AG04450 (cell line): ENCODE data around the gene MOK. TPM values are rescaled to one million over a fixed set of nuclear protein-coding genes. Genes with fewer than 3 reads are reported as not detected.

Source experiments
- CTCF ChIA-PET: fragments of 300-600, 350-600 bp; formaldehyde crosslinking; extraction: SDS; loops from one replicate; lab custom pipeline; 2022; ENCODE audit warnings: antibody characterized with exemption, inconsistent platforms; lab: Charles Lee
- POLR2A ChIA-PET: fragments of 350-600 bp; formaldehyde crosslinking; extraction: SDS; loops from one replicate; lab custom pipeline; 2021; ENCODE audit warnings: antibody characterized with exemption, inconsistent platforms; lab: Yijun Ruan, JAX
- DNase-seq: peaks from one replicate; pipeline ENCODE4 v3.0.0-alpha.2; 2011; ENCODE audit warnings: low read depth, low spot score
- H3K27ac ChIP-seq: one replicate; pipeline ENCODE4 v1.5.1; 2012; ENCODE audit warnings: low read depth, low read length, control low read depth
- H3K27me3 ChIP-seq: one replicate; pipeline ENCODE4 v1.6.0; 2012; ENCODE audit warnings: low read length; ENCODE audit not compliant: control insufficient read depth, insufficient read depth
- H3K4me3 ChIP-seq: 2 replicates; pipeline ENCODE4 v1.5.1; 2011; ENCODE audit warnings: mild to moderate bottlenecking, low read depth, low read length, control low read depth
- H3K9me3 ChIP-seq: 2 replicates; pipeline ENCODE4 v1.5.1; 2012; ENCODE audit warnings: low read length; ENCODE audit not compliant: control insufficient read depth, insufficient read depth
- CTCF ChIP-seq: IDR thresholded peaks from 2 replicates; pipeline ENCODE4 v1.5.1; 2011; ENCODE audit warnings: low read depth, low read length, control low read depth, inconsistent platforms
- polyA plus RNA-seq: library from polyadenylated mRNA; depleted of rRNA; stranded (reverse); fragments of >200 nt; gene quantifications from 2 replicates; pipeline ENCODE4 v1.2.3, GENCODE V29; 2011

The MOK gene
- polyA plus RNA-seq, 1 experiment, result 12.6 TPM

DNA sequence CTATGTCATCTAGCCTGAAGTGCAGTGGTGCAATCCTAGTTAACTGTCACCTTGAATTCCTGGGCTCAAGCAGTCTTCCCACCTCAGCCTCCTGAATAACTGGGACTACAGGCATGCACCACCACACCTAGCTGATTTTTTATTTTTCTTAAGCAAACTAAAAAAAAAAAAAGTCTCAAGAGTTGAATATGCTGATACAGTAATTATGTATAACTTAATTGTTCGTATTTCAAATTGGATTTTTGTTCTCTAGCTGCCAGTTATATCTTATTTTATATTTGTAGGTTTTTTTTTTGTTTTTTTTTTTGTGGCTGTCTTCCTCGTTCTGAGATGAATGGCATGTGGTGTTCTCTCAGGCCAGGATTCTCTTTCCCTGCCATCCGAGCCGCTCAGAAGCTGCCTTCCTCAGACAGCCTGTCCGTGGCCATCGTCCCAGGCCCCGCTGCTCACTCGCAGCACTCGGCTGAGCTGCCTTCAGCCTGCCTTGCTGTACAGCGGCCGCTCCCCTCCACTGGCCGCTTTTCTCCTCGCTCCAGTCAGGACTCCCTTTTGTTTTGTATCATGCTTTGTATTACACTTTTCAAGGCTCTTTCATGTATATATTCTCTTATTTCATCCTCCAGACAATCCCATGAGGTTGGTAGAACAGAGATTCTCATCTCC lies 112.0 kb downstream of the MOK start:
- Histone ChIP-seq H3K4me3 (no peak overlapping the region), H3K9me3 (no peaks in the 10 kb centered on the region), H3K27ac (no peak overlapping the region), H3K27me3 (no peaks in the 10 kb centered on the region)
- ChIA-PET CTCF (no interaction called here), POLR2A (no interaction called here)
- DNase-seq, result no peak
- TF ChIP-seq CTCF, result no peak

- no peaks in the 10 kb centered on the region for H3K27me3 ChIP-seq
- ChIA-PET CTCF (no interaction called here), POLR2A (no interaction called here)
- TF ChIP-seq CTCF, result no peak
- no peak overlapping the region for H3K27ac ChIP-seq
- H3K4me3 ChIP-seq, result no peak overlapping the region
- no peaks in the 10 kb centered on the region for H3K9me3 ChIP-seq
- DNase-seq, result no peak
Measured at GRCh38 chr14:102189874-102190273, 115.1 kb downstream of the MOK start.

DNA sequence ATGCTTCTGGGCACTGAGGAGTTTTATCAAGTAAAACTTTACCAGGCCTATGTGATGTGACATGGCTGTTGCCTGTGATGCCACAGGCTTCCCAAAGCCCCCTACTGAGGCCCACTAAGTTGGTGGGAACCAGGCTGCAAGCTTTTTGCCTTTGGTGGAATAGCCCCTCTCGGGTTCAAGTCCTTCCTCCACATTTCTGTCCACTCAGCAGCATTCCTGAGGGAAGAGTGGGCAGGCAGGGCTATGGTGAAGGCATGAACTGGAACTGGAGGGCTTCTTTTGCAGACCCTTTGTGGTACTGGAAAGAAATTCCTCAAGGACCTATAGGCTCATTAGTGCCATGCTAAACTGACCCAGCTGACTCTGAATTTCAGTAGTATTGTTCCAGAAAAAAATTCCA lies 116.8 kb downstream of the MOK start:
- Histone ChIP-seq H3K27me3 (no peaks in the 10 kb centered on the region), H3K4me3 (no peak overlapping the region), H3K27ac (no peak overlapping the region), H3K9me3 (no peaks in the 10 kb centered on the region)
- CTCF ChIA-PET, result interaction anchor here (1.4 kb wide), 1 partner anchor 227 kb away, joined by 3 read pairs; no protein-coding TSS in a partner anchor
- no peak for DNase-seq
- POLR2A ChIA-PET, result no interaction called here
- TF ChIP-seq CTCF, result no peak

DNA sequence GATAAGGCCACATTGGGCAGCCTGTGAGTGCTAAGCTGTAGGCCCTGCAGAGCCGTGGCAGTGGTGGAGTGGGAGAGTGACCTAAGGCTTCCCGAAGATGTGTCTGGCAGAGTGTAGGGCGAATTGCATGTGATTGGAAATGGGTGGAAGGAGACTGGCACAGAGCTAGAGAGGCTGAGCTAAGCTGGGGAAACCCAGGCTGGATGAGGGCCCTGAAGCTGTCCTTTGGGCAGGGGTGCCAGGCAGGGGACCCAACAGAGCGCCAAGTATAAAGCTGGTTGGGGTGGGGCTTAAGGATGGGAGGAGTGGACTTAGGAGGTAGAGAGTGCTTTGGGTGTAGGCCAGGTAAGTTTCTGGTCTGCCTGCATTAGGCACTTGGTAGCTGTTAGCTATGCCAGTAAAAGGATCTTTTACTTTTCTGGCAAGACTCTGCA lies 117.4 kb downstream of the MOK start:
- DNase-seq, result no peak
- Histone ChIP-seq H3K27me3 (no peaks in the 10 kb centered on the region), H3K4me3 (peak overlapping the region; percentile 5; the same call in 1 of the 2 replicates), H3K27ac (peak overlapping the region; percentile 63), H3K9me3 (no peaks in the 10 kb centered on the region)
- ChIA-PET CTCF (interaction anchor here (1.4 kb wide), 1 partner anchor 226 kb away, joined by 3 read pairs; no protein-coding TSS in a partner anchor), POLR2A (interaction anchor here (0.7 to 1.3 kb wide), 3 partner anchors 10 to 29 kb away, joined by 4 to 6 read pairs (median 5); no protein-coding TSS in a partner anchor)
- no peak for TF ChIP-seq CTCF

DNA sequence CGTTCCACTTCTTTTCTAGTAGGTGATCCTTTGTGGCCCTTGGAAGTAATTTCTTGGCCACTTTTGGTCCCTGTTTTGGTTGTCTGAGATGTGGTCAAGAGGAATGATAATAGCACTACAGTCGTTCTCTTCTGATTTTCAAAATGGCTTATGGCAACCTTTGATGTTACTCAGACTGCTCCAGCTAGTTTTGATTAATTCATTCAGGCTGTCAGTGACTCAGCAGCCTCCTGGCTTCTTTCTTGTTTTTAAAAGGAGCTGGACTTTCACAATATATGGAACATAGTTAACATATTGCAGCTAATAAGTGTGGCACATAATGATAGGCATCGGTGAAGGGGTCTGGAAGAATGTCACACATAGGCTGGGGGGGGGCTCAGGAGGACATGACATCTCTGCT lies 117.9 kb downstream of the MOK start:
- Histone ChIP-seq H3K27ac (peak overlapping the region; percentile 63), H3K4me3 (peak overlapping the region; percentile 5; the same call in 1 of the 2 replicates), H3K9me3 (no peaks in the 10 kb centered on the region), H3K27me3 (no peaks in the 10 kb centered on the region)
- peak; percentile 29 for DNase-seq
- ChIA-PET CTCF (interaction anchor here (0.6 to 1.4 kb wide), 2 partner anchors 130 to 226 kb away, joined by 3 to 5 read pairs; no protein-coding TSS in a partner anchor), POLR2A (interaction anchor here (0.7 to 1.3 kb wide), 3 partner anchors 10 to 28 kb away, joined by 4 to 6 read pairs (median 5); no protein-coding TSS in a partner anchor)
- no peak for TF ChIP-seq CTCF
